GM19043 (cell line): ENCODE data around the gene JOSD1.

ENCODE experiments used
- ATAC-seq: cut with Tn5 transposase; IDR thresholded peaks from one replicate; pipeline ENCODE4 v1.9.1; 2021; ENCODE audit warnings: low read depth; ENCODE audit not compliant: unreplicated experiment

Gene JOSD1

DNA sequence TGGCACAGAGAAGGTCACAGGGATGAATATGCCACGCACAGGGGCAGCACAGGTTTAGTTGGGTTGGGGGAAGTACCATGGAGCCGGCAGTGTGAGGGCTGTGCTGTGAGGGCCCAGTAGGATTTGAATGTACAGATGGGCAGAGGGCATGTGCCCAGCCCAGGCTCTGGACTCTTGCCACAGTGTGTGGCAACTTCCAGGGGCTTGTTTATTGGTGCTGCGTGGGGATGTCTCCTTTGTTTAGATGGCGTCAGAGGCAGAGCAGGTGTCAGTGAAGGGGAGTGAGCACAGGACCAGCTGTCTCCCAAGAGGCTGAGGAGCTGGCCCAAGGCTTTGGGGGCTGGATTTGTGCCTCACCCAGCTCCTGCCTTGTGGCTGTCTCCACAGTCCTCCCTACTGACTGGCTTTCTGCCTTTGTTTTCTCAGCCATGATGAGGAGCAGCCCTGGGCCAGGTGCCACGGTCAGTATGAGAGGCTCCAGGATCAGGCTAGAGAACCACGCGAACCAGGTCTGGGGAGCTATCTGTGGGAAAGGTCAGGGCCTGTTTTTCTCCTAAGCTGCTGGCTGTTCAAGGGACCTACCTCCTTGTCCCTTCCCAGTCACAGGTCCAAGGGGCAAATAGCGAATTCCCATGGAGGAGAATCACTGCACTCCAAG is 33.1 kb upstream of the JOSD1 start:
- ATAC-seq, result no peak

DNA sequence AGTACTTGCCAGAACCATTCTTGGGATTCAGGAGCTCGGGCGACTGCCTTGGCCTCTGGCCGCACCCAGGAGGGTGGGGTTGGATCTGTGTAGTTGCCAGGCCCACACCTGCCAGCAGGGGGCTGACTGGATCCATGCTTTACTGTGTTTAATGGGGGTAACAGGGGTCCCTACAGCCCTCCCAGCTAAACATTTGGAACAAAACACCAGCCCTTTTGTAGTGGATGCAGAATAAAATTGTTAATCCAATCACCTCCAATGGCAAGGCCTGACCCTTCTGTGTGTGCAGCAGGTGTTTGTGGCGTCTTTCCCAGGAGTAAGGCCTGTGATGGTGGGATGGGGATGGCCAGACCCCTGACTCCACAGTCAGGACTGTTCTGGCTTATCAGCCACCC is 32.6 kb upstream of the JOSD1 start:
- ATAC-seq, result no peak

DNA sequence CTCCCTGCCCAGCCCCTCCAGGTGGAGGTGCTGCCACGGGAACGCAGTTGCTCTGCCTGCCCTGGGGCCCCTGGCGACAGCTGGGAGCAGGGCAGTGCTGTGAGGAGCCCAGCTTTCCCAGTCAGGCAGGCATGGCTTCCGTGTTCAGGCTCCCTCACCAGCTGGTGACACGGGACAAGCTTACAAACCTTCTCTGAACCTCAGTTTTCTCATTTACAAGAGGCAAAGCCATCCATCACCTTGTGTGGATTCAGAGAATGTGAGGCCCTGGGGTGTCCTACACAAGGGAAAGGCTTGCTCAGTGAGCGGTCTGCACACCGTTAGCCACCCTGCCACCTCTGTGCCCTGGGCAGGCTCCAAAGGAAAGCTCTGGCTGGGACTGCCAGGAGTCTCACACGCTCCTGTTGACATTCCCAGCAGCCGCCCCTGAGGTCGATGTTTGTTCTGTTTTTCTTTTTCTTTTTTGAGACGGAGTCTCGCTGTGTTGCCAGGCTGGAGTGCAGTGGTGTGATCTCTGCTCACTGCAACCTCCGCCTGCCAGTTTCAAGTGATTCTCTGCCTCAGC is 31.6 kb upstream of the JOSD1 start:
- no peak for ATAC-seq

DNA sequence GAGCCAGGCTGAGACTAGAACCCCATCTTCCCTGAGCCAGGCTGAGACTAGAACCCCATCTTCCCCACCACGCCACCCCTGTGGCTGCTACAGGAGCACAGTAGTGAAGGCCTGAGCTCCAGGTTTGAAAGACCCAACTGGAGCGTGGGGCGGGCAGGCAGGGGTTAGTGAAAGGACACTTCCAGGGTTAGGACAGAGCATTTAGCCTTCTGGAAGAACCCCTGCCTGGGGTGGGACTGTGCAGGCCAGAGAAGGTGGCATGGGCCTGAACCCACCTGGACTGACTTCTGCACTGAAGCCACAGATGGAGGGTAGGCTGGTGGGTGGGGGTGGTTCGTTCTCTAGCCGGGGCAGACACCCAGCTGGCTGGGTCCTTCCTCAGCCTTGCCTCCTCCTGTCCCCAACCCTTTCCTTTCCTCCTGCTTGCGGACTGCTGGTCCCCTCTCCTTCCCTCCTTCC is 31.0 kb upstream of the JOSD1 start:
- ATAC-seq, result no peak

DNA sequence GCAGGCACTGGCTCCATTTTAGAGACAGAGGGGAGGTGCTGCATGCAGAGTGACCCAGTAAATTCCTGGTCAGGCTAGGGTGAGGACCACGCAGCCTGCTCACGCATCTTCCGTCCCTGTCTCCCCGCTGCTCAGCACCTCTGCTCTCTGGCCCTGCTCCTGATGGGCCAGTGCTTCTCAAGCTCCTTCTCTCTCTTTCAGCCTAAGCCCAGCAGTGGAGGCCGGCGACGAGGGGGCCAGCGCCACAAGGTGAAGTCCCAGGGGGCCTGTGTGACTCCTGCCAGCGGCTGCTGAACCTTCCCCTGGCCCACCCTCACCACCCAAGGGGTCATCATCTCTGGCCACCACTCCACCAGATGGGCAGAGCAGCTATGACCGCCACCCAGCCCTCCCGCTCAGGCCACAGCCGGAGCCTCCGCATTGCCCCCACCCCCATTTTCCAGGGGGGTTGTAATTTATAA is 29.7 kb upstream of the JOSD1 start:
- no peak for ATAC-seq

DNA sequence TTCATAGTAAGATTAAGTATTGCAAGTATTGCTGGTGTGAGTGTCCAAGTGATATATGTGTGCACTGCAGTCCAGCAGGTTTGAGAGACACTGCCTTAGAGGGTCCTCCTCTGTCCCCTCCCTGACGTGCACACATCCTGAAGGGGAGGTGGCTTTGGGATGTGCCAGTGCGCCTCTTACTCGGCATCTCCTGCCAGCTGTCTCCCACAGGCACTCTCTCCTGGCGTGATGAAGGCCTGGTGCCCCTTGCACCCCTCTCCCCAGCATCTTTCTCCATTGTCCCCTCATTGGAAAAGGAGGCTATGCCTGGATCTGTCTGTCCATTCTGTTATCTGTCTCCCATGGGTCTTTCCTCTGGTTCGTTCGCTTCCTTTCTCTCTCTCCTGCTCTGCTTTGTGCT is 29.2 kb upstream of the JOSD1 start:
- no peak for ATAC-seq

DNA sequence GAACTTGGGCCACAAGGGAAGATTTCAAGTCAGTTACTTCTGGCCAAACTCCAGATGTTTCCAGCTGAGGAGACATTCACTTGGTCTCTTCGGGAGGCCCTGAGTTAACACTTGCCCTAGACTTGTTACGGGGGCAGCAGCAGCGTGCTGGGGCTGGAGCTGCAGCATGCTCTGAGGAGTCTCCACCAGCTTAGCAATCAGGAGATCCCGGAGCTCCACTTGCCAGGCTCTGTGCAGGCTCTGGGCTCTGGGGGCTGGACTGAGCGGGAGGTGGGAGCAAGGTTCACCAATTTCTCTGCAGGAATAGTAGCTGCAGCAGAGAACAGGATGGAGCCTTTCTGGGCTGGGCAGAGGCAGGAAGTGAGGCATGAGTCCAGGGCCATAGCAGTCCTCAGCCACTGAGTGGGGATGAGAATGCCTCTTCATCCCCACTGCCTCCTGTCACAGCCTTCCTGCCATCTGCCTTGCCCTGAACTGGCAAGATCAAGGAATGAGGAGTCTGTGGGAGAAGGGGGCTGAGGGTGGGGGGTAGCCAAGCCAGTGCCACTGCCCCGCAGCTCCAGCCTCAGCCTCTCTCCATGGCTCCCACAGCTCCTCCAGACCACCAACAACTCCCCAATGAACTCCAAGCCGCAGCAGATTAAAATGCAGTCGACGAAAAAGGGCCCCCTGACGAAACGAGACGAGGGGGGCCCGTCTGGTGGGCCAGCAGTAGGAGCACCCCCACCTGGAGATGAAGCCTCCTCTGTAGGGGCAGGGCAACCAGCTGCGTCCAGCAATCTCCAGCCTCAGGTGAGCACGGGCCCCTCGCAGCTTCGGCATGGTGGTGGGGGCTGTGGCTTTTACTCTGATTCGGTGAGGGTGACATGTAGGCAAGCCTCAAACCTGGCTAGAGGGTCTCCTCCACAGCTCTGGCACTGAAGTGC is 28.4 kb upstream of the JOSD1 start:
- ATAC-seq, result no peak

DNA sequence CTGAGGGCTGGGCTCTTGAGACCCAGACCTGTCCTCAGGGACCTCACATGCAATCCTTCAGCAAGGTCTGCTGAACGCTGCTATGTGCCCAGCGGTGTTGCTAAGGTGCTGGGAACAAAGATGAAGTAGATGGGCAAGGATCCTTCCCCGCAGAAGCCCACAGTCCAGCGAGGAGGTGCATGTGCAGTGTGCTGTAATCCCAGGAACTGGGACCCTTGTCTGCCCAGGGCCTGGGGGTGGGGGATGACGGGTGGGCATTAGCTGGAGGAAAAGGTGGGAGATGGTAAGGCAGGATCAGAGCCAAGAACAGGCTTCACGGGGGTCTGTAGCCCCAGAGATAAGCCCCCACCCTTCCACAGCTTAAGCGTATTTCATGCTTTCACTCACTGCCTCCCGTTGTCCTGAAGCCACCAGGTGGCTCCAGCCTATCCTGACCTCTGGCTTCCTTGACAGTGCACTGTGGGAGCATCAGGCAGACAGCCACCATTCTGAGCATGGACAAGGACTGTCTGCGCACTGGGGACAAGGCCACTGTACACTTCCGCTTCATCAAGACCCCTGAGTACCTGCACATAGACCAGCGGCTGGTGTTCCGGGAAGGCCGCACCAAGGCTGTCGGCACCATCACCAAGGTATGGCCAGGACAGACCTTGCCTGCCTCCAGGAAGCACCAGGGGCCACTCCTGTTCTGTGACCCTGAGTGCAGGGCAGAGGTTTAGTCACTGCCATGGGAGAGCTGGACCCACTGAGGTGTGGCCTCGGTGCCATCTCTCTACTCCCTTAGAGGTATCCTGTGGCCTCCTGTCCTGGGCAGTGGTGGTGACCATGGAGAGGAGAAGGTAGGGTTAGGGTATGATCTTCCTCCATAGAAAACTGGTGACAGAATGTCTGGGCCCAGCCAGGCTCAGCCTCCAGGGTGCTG is 27.0 kb upstream of the JOSD1 start:
- no peak for ATAC-seq

DNA sequence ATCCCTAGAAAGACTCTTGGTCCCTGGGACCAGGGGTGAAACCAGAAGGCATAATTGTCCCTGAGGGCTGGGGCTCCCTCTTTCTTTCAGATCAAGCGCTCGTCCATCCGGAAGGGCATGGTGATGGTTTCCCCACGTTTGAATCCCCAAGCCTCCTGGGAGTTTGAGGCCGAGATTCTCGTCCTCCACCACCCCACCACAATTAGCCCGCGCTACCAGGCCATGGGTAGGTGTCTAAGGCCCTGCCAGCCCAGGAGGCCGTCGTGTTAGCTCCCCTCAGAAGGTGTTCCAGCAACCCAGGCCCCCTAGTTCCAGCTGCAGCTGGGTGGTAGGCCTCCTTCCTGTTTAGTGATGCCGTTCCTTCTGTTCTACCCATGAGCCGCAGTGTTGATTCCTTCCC is 26.4 kb upstream of the JOSD1 start:
- no peak for ATAC-seq

DNA sequence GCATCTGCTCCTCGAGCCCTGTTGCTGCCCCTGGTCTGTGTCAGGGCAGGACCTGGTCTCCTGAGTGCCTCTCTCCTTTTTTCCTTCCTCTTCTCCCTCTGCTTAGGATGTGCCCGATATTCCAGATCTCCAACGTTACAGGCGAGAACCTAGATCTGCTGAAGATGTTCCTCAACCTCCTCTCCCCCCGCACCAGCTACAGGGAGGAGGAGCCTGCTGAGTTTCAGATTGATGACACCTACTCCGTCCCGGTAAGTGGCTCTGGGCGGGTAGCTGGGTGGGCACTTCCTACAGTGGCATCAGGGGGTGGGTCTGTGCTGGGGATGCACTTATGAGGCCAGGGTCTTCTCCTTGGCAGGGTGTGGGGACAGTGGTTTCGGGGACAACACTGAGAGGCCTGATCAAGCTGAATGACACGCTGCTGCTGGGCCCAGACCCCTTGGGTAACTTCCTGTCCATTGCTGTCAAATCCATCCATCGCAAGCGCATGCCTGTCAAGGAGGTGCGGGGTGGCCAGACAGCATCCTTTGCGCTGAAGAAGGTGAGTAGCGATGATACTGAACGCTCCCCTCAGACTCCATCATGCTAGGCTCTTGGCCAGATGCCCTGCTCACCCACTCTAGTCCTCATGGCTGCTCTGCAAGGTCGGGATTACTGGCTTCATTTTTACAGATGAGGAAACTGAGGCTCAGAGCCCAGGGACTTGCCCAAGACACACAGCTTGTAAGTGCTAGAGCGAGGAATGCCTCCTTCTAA is 25.3 kb upstream of the JOSD1 start:
- ATAC-seq, result no peak

DNA sequence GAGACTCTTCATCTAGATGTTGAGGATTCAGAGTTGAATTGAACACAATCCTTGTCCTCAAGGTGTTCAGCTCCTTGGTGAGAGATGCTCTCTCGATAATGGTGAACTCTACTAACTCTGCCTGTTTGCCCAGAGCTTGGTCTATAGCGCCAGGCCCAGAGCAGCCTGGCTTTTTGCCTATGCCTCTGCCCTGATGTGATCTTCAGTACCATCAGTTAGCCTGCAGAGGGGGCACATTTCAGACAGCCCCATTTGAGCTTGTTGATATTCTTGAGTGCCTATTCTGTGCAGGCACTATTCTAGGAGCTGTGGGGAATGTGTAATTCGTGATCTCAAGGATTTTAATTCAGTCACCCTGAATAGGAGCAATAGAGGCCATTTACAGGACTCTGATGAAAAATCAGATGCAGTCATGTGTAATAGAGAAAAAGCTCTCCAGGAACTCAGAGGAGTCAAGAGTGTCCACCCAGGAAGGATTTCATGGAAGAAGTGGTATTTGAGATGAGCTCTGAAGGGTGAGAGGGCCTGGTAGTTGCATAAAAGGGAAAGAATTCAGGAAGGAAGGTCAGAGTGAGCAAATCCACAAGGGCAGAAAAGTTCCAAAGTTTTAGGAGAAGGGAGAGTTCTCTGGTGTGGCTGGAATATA is 24.3 kb upstream of the JOSD1 start:
- ATAC-seq, result no peak

DNA sequence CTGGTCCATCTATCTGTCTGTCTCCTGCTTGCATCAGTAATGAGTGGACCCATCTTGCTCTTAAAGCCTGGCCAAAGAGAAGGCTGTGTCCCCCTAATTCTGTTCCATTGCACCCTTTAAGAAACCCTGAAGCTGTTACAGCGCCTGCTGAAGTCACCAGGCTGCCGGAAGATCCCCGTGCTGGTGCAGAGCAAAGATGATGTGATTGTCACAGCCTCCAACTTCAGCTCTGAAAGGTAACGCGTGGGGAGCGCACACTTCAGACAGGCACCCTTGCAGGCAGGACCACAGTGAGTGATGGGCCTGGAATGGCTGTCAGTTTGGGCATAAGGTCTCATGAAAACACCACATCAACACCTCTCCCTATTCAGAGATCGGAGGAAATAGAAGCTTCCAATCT is 23.4 kb upstream of the JOSD1 start:
- ATAC-seq, result no peak

DNA sequence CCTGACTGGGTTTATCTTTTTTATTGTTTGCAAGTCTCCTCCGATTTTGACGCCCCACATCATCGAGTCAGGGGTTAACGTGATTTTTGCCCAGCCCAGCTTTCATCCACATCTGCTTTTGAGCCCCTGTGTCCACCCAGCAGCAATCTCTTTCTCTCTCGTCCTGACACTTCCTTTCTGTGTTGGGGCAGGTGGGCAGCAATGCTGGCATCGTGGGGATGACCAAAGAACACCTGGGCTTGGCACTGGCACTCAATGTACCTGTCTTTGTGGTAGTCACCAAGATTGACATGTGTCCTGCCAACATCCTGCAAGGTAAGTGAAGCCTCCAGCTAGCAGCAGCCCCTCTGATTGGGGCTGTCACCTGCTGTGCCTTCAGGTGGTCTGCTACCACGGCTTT is 20.8 kb upstream of the JOSD1 start:
- no peak for ATAC-seq

DNA sequence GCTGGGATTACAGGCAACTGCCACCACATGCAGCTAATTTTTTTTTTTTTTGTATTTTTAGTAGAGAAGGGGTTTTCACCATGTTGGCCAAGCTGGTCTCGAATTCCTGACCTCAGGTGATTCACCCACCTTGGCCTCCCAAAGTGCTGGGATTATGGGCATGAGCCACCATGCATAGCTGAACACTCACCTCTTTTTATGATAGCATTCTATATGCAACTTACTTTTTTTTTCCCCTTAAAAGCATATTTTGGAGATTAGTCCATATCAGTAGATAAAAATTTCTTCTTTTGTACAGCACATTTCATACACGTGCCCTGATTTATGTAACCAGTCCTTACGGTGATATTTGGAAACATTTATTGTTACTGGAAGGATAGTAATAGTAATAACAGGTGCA is 19.6 kb upstream of the JOSD1 start:
- ATAC-seq, result no peak

DNA sequence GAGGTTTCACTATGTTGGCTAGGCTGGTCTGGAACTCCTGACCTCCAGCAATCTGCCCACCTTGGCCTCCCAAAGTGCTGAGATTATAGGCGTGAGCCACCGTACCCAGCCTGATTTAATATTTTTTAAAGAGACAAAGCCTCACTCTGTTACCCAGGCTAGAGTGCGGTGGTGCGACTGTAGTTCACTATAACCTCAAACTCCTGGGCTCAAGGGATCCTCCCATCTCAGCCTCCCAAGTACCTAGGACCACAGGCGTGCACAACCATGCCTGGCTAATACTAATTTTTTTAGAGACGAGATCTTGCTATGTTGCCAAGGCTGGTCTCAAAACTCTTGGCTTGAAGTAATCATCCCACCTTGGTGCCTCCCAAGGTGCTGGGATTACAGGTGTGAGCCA is 18.5 kb upstream of the JOSD1 start:
- no peak for ATAC-seq

DNA sequence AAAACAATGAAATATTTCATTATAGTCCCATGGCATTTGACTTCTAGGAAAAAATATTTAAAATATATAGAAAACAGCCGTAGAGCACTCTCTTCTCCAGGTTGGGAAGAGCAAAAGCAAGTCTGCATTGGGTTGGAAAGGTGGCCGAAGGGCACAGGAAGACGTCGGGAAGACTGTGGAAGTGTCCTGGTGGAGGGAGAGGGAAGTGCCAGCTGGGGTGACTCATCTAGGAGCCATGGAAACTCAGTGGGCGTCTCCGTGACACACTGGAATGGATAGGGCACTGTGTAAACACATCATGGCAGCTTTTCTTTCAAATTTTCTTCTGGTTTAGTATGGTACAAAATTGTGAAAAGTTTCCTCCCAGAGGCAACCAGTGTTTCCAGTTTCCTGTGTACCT is 17.7 kb upstream of the JOSD1 start:
- ATAC-seq, result no peak

DNA sequence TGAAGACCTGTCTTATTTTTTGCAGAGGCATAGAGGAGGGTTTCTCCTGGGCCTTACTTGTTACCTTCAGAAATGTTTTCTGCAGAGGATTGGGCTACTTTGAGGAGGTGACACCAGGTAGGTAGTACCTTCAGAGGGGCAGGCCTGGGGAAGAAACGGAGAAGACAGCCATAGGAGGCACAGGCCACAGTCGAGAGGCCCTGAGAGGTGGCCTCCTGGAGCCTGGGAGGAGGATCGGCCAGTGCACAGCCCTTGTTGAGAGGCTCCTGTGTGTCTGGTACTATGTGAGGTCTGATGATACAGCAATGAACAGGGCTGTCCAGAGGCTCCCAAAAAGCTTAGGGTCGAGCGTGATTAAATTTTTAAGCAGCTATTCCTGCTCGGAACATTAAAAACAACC is 16.5 kb upstream of the JOSD1 start:
- no peak for ATAC-seq

DNA sequence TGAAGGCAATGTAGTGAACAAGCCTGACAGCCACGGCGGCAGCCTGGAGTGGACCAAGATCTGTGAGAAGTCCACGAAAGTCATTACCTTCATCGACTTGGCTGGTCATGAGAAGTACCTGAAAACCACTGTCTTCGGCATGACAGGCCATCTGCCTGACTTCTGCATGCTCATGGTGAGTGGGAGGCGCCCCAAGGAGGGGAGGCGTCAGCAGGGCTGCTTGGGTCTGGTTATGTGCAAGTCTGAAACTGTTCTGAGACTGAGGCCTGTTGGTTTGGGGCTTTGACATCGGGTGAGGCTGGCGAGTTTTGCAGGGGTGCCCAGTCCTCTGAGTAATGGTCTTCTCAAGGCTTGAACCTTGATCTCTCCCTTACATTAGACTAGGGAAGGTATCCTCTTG is 16.1 kb upstream of the JOSD1 start:
- ATAC-seq, result no peak

DNA sequence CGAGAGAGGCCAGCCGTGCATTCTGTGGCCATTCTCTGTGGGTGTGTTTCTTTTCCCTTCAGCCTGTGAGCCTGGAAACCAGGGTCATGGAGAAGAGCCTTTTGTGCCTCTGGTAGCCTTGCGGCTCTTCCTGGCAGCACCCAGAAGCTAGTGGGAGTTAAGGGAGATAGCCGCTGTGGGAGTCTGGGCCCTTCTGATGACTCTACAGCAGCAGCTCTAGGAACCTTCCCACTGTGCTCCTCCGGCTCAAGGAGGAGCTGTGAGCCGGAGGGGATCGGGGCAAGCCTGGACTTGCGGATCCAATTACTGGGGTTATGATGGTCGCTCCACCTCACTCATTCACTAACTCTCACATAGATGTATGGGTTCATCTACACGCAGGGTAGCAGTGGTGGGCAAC is 15.5 kb upstream of the JOSD1 start:
- no peak for ATAC-seq
